Chondrocyte (in vitro differentiated cells): ENCODE results near the gene ATOSA. TPM values are rescaled to one million over a fixed set of nuclear protein-coding genes. Genes with fewer than 3 reads are reported as not detected.

Source experiments
- DNase-seq: peaks from one replicate; pipeline ENCODE4 v3.0.0; 2021; ENCODE audit warnings: mixed read lengths, low spot score
- H3K27ac Mint-ChIP-seq: one replicate; pipeline ENCODE4 v1.8.0; 2021; ENCODE audit warnings: mild to moderate bottlenecking, moderate library complexity, mixed read lengths; ENCODE audit not compliant: unreplicated experiment
- H3K27me3 Mint-ChIP-seq: 2 replicates; pipeline ENCODE4 v1.8.0; 2021; ENCODE audit warnings: low read depth, mixed read lengths
- H3K36me3 Mint-ChIP-seq: 2 replicates; pipeline ENCODE4 v1.8.0; 2021; ENCODE audit warnings: low read depth, mixed read lengths
- H3K4me1 Mint-ChIP-seq: 2 replicates; pipeline ENCODE4 v1.8.0; 2021; ENCODE audit warnings: low read depth, mild to moderate bottlenecking, mixed read lengths
- H3K4me3 Mint-ChIP-seq: one replicate; pipeline ENCODE4 v1.8.0; 2021; ENCODE audit warnings: mild to moderate bottlenecking, moderate library complexity, mixed read lengths; ENCODE audit not compliant: unreplicated experiment
- H3K9me3 Mint-ChIP-seq: 2 replicates; pipeline ENCODE4 v1.8.0; 2021; ENCODE audit warnings: low read depth, mixed read lengths
- total RNA-seq: library from RNA; stranded (reverse); gene quantifications from 3 replicates; pipeline ENCODE4 v1.2.1, GENCODE V29; 2021
- TF ChIP-seq, protein P1 (sequence below): fragments of 200-600 bp; sonication (generic); IDR thresholded peaks from 2 replicates; pipeline ENCODE4 v1.5.0; 2021; ENCODE audit warnings: antibody characterized with exemption, mild to moderate bottlenecking, moderate library complexity

Gene ATOSA
- total RNA-seq, 1 donor from 2014 or later = 21.9 TPM

DNA sequence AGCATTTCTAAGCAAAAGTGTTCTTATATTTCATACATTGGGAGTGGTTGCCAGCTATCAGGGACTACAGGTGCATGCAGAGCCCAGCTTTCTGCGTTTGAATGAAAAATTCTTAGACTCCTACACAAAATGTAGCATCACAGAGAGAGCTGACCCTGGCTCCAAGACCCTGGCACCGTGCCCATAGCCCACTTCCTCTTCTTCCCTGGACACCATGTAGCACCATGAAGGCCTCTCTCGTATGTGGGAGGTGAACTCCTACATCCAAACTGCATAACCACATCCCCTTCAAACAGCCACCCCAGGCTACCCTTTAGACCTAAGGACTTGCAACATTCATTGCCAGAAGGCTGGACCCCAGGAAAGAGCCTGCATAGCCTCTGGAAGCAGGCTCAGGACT, 35.8 kb upstream of the ATOSA start:
- Mint-ChIP-seq H3K4me1 (no peaks in the 10 kb centered on the region), H3K4me3 (no peak overlapping the region), H3K36me3 (no peaks in the 10 kb centered on the region), H3K27me3 (no peaks in the 10 kb centered on the region), H3K9me3 (no peaks in the 10 kb centered on the region), H3K27ac (no peak overlapping the region)
- TF ChIP-seq, protein P1, sequence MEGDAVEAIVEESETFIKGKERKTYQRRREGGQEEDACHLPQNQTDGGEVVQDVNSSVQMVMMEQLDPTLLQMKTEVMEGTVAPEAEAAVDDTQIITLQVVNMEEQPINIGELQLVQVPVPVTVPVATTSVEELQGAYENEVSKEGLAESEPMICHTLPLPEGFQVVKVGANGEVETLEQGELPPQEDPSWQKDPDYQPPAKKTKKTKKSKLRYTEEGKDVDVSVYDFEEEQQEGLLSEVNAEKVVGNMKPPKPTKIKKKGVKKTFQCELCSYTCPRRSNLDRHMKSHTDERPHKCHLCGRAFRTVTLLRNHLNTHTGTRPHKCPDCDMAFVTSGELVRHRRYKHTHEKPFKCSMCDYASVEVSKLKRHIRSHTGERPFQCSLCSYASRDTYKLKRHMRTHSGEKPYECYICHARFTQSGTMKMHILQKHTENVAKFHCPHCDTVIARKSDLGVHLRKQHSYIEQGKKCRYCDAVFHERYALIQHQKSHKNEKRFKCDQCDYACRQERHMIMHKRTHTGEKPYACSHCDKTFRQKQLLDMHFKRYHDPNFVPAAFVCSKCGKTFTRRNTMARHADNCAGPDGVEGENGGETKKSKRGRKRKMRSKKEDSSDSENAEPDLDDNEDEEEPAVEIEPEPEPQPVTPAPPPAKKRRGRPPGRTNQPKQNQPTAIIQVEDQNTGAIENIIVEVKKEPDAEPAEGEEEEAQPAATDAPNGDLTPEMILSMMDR = no peak
- DNase-seq = no peak

DNA sequence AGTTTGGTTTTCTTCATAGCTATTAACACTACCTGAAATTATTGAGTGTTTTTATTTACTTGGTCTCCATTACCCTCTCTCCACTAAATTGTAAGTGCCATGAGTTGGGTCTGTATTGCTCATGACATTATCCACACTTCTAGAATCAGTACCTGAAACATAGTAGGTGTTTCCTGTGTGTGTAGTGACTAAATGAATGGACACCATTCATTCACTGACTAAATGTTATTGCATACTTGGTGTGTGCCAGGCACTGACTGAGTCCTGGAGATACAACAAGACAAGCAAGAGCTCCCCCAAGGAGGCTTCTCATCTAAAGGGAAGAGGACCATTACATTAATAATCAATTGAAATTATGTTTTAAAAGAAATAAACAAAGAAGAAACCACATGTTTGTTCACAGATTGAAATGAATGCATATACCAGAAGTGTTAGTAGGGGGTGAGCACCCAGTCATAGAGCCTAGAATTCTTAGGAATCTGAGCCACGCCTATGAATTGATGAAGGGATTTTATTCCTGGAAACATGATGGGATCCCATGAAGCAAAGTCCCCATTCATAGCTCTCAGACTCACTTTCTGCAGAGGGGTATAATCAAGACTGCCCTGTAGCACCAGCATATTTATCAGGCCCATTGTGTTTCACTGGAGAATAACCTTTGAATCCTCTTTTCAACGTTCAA, 31.7 kb upstream of the ATOSA start:
- no peaks in the 10 kb centered on the region for H3K4me1 Mint-ChIP-seq
- DNase-seq = no peak
- H3K4me3 Mint-ChIP-seq = no peak overlapping the region
- TF ChIP-seq, protein P1 = no peak
- no peaks in the 10 kb centered on the region for H3K9me3 Mint-ChIP-seq
- no peaks in the 10 kb centered on the region for H3K36me3 Mint-ChIP-seq
- no peak overlapping the region for H3K27ac Mint-ChIP-seq
- H3K27me3 Mint-ChIP-seq = peaks cover 21% of the 10 kb centered on the region

DNA sequence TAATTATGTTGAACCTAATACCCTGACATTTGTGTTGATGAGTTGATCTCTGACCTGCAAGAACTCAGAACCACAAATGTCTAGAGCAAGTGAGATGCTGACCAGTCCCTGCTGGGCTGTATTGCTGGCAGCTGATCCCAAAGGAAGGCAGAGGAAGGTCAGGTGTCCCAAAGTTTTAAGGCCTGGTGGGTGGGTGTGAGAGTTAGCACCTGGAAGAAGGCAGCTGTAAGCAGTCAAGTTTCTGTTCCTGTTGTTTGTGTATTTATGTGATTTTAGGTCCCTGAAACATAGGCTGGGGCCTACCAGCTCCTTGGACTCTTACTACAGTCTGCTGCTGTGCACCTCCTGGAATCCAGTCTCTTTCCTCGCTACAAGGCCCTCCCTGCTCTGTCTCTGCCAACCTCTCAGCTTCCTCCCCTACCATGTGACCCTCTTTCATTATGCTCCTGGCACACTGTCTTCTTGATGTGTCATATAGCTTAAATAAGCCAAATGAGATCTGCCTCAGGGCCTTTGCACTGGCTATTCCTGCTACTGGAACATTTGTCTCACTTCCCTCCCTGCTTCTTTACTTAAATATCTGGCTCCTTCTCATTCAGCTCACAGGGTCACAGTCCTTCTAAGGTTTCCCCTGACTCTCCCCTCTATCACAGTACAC, 31.0 kb upstream of the ATOSA start:
- Mint-ChIP-seq H3K4me1 (no peaks in the 10 kb centered on the region), H3K4me3 (no peak overlapping the region), H3K27ac (no peak overlapping the region), H3K9me3 (no peaks in the 10 kb centered on the region), H3K36me3 (no peaks in the 10 kb centered on the region), H3K27me3 (peaks cover 21% of the 10 kb centered on the region)
- DNase-seq = no peak
- TF ChIP-seq, protein P1 = no peak

DNA sequence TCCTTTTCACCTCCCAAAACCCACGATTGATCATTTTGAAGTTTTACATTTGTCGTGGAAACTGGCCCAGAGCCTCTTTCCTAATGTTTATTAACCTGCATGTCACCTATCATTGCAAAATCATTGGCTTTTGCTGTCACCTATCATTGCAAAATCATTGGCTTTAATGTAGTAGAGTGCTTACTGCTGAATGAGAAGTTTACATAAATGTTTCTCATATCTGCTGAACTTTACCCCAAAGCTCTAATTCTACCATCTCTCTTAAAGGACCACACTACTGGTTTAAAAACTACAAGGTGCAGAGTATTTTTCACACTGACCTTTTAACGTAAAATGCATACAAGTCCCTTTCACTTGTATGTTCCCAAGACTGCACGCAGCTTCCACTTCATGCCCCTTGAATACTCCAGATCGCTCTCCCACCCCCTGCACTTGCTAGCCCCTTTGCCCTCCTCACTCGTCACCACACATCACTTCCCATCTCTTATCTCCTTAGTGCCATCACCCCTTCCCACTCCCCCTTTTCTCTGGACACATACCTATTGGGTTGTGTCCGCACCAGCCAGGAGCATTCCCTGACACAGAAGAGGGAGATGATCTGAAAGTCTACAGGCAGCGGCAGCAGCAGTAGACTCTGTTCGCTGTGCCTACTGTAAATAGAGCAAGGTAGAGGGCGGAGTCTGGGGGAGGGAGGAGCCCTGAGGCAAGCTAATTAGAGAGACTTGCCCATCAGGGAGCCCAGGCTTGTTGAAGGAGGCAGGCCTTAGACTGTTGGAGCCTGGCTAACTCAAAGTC, 30.2 kb upstream of the ATOSA start:
- DNase-seq = no peak
- Mint-ChIP-seq H3K27me3 (peaks cover 21% of the 10 kb centered on the region), H3K27ac (no peak overlapping the region), H3K9me3 (peaks cover 3% of the 10 kb centered on the region), H3K36me3 (peaks cover 2% of the 10 kb centered on the region), H3K4me1 (no peaks in the 10 kb centered on the region), H3K4me3 (no peak overlapping the region)
- TF ChIP-seq, protein P1 = no peak

DNA sequence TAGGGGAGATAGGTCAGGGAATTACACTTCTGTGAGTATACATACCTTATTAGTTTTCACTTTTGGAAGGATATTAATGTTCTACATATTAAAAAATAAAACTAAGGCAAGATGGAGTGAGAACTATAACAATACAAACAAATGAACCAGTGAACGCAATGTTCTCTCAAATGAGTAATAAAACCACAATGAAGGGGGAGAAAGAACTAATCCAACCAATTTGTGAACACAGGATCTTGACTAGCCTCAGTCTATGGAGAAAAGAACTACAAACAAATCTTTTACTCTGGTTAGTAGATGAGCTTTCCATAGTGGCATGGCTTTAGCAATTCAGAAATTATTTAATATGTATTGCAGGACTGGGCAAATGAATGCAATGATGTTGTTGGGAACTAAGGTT, 26.9 kb upstream of the ATOSA start:
- no peak for DNase-seq
- peaks cover 2% of the 10 kb centered on the region for H3K36me3 Mint-ChIP-seq
- peaks cover 4% of the 10 kb centered on the region for H3K9me3 Mint-ChIP-seq
- H3K27ac Mint-ChIP-seq = no peak overlapping the region
- TF ChIP-seq, protein P1 = no peak
- no peaks in the 10 kb centered on the region for H3K4me1 Mint-ChIP-seq
- H3K4me3 Mint-ChIP-seq = no peak overlapping the region
- H3K27me3 Mint-ChIP-seq = peaks cover 25% of the 10 kb centered on the region
